Trophoblast cell (in vitro differentiated cells and primary cell): ENCODE measurements around the gene USP49.

Experiments used
- DNase-seq, 2 donors: peaks; one replicate each; pipeline ENCODE4 v3.0.0-alpha.2; 2016
- H2AFZ ChIP-seq: 2 replicates; pipeline ENCODE4 v1.6.1; 2013; ENCODE audit warnings: low read length, moderate library complexity, mild to moderate bottlenecking; ENCODE audit not compliant: insufficient read depth, poor library complexity
- H2AK5ac ChIP-seq: 2 replicates; pipeline ENCODE4 v1.6.1; 2013; ENCODE audit warnings: mild to moderate bottlenecking, low read length
- H2BK120ac ChIP-seq: 2 replicates; pipeline ENCODE4 v1.6.1; 2013; ENCODE audit warnings: low read length, mild to moderate bottlenecking, moderate library complexity; ENCODE audit not compliant: insufficient read depth, poor library complexity
- H2BK12ac ChIP-seq: 2 replicates; pipeline ENCODE4 v1.6.1; 2013; ENCODE audit warnings: mild to moderate bottlenecking, low read length, moderate library complexity
- H2BK5ac ChIP-seq: 2 replicates; pipeline ENCODE4 v1.6.1; 2013; ENCODE audit warnings: low read length, low read depth, moderate library complexity, mild to moderate bottlenecking; ENCODE audit not compliant: poor library complexity
- H3K14ac ChIP-seq: 2 replicates; pipeline ENCODE4 v1.6.1; 2013; ENCODE audit warnings: mild to moderate bottlenecking, low read length
- H3K18ac ChIP-seq: 2 replicates; pipeline ENCODE4 v1.6.1; 2013; ENCODE audit warnings: mild to moderate bottlenecking, low read length
- H3K23ac ChIP-seq: 2 replicates; pipeline ENCODE4 v1.6.1; 2013; ENCODE audit warnings: low read length
- H3K27ac ChIP-seq: 2 replicates; pipeline ENCODE4 v1.5.1; 2013; ENCODE audit warnings: low read depth, mild to moderate bottlenecking, inconsistent platforms, low read length, moderate library complexity
- H3K27me3 ChIP-seq: 2 replicates; pipeline ENCODE4 v1.6.1; 2013; ENCODE audit warnings: inconsistent platforms, mild to moderate bottlenecking, low read length, moderate library complexity; ENCODE audit not compliant: insufficient read depth
- H3K36me3 ChIP-seq, 2 experiments: 1 replicate in 1 of 2; 2 replicates in 1 of 2; pipeline ENCODE4 v1.6.1; 2013; ENCODE audit warnings: low read length in 2 of 2, mild to moderate bottlenecking in 2 of 2, moderate library complexity in 1 of 2; ENCODE audit not compliant: insufficient read depth in 2 of 2, control insufficient read depth in 1 of 2
- H3K4ac ChIP-seq: 2 replicates; pipeline ENCODE4 v1.6.1; 2013; ENCODE audit warnings: low read depth, mild to moderate bottlenecking, low read length, moderate library complexity
- H3K4me1 ChIP-seq, 2 experiments: 1 replicate in 1 of 2; 2 replicates in 1 of 2; pipeline ENCODE4 v1.6.1; 2013; ENCODE audit warnings: low read length in 2 of 2, mild to moderate bottlenecking in 2 of 2, moderate library complexity in 1 of 2; ENCODE audit not compliant: insufficient read depth in 2 of 2, control insufficient read depth in 1 of 2
- H3K4me2 ChIP-seq: 2 replicates; pipeline ENCODE4 v1.6.1; 2013; ENCODE audit warnings: inconsistent platforms, mild to moderate bottlenecking, low read length, moderate library complexity
- H3K4me3 ChIP-seq: 2 replicates; pipeline ENCODE4 v1.5.1; 2013; ENCODE audit warnings: mild to moderate bottlenecking, low read depth, low read length, inconsistent platforms
- H3K79me1 ChIP-seq: one replicate; pipeline ENCODE4 v1.6.1; 2013; ENCODE audit warnings: low read length
- H3K79me2 ChIP-seq: 2 replicates; pipeline ENCODE4 v1.6.1; 2013; ENCODE audit warnings: low read length, mild to moderate bottlenecking; ENCODE audit not compliant: control insufficient read depth, insufficient read depth, poor library complexity
- H3K9ac ChIP-seq: 2 replicates; pipeline ENCODE4 v1.6.1; 2013; ENCODE audit warnings: mild to moderate bottlenecking, low read length
- H3K9me3 ChIP-seq: 2 replicates; pipeline ENCODE4 v1.6.1; 2013; ENCODE audit warnings: low read depth, mild to moderate bottlenecking, control low read depth, inconsistent platforms, low read length; ENCODE audit not compliant: insufficient read depth
- H4K12ac ChIP-seq: 2 replicates; pipeline ENCODE4 v1.6.1; 2013; ENCODE audit warnings: low read depth, mild to moderate bottlenecking, low read length, moderate library complexity
- H4K8ac ChIP-seq: 2 replicates; pipeline ENCODE4 v1.6.1; 2013; ENCODE audit warnings: low read depth, mild to moderate bottlenecking, low read length, moderate library complexity
- H4K91ac ChIP-seq: one replicate; pipeline ENCODE4 v1.6.1; 2013; ENCODE audit warnings: low read depth, mild to moderate bottlenecking, low read length, moderate library complexity
- WGBS: extraction: QIAGEN DNeasy Blood & Tissue Kit; methylation state at CpG from one replicate; pipeline ENCODE4 v1.1.7; 2013; ENCODE audit warnings: missing lambda C conversion rate; ENCODE audit not compliant: insufficient read length, insufficient coverage; ENCODE audit errors: extremely low coverage; 5-methylcytosine and 5-hydroxymethylcytosine counted together

Gene USP49

DNA sequence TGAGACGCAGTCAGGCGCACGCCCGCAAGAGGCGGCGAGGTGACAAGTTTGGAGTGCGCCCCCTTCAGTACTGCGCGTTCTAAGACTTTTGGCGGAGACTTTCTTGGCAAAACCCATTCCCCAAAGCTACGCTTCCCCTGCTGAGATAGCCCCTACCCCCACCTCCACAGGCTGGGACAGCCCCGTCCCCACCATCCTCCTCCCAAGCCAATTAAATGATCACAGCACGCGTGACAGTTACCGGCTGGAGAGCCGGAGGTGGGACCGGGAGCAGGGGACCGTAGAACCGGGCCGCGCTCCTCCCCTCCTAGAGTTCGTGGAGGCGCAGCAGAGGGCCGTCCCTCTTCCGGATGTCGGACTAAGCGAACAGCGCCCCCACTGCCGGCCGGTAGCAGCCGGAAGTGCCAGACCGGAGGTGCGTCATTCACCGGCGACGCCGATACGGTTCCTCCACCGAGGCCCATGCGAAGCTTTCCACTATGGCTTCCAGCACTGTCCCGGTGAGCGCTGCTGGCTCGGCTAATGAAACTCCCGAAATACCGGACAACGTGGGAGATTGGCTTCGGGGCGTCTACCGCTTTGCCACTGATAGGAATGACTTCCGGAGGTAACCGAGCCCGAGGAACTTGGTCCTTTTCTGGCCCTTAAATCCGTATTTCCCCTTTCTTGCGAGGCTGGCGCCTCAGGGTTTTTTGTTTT, 107.8 kb downstream of the USP49 start, which contains the start of gene TOMM6:
Gene TOMM6, plus strand, starts transcription at position 476 of the 699 bp plus-strand sequence. Its CDS starts 4 bp downstream, at position 480.
- Histone ChIP-seq H3K27me3 (no peaks in the 10 kb centered on the region), H4K12ac (peak within 1 kb of the TSS; percentile 95), H3K4me2 (peak within 1 kb of the TSS; percentile 100), H3K27ac (peak within 1 kb of the TSS; percentile 78), H2AFZ (peak within 1 kb of the TSS; percentile 57), H2AK5ac (peak within 1 kb of the TSS; percentile 94), H3K36me3 (peaks cover 9 to 17% of the 10 kb centered on the region in 2 experiments), H3K18ac (peak within 1 kb of the TSS; percentile 91), H3K4ac (peak within 1 kb of the TSS; percentile 96), H2BK120ac (peak within 1 kb of the TSS; percentile 75), H2BK12ac (no peak within 1 kb of the TSS), H3K9me3 (no peaks in the 10 kb centered on the region), H3K79me1 (peaks cover 12% of the 10 kb centered on the region), H4K91ac (peak within 1 kb of the TSS; percentile 92), H3K4me3 (peak within 1 kb of the TSS; percentile 98), H2BK5ac (peak within 1 kb of the TSS; percentile 80), H3K14ac (peak within 1 kb of the TSS; percentile 94), H3K23ac (no peak within 1 kb of the TSS), H4K8ac (peak within 1 kb of the TSS; percentile 97), H3K4me1 (peaks cover 14 to 19% of the 10 kb centered on the region in 2 experiments), H3K79me2 (peaks cover 9% of the 10 kb centered on the region), H3K9ac (peak within 1 kb of the TSS; percentile 99)
- no CpG with 5 or more reads among the region's 55 CpGs for WGBS
- peak; percentile 96 to 98 for DNase-seq

DNA sequence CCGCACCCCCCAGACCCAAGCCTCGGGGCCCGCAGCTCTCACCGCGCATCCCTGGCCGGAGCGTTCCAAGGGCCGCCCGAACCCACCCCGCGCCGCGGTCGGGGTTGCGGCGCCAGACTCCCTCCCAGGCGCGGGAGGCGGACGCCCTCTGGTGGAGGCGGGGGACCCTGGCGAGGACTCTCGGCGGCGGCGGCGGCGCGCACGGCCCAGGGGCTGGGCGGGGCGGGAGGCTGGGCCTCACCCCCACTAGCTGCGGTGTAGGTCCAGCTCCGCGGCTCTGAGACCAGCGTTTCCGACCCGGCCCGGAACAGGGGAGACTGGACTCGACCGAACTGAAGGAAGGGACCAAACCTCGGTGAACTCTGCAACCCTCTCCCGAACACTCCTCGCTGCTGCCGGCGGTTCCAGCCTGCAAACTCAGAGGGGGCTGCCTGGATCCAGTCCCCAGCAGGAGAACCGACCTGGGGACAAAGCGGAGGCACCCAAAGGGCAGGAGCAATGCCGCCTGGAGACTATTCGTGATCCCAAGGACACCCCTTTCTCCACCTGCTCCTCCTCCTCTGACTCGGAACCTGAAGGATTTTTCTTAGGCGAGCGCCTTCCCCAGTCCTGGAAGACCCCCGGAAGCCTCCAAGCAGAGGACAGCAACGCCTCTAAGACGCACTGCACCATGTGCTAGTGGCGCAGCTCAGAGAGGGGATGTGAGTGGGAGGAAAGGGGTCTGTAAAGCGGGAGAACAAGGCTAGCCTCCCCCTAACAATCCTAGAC, 108.5 kb downstream of the USP49 start:
- Histone ChIP-seq H4K91ac (peak overlapping the region; percentile 80), H3K4me2 (peak overlapping the region; percentile 100), H3K36me3 (peaks cover 7 to 11% of the 10 kb centered on the region in 2 experiments), H2BK5ac (peak overlapping the region; percentile 80), H2BK12ac (no peak overlapping the region), H3K79me1 (peaks cover 12% of the 10 kb centered on the region), H3K79me2 (peaks cover 9% of the 10 kb centered on the region), H3K9me3 (no peaks in the 10 kb centered on the region), H3K18ac (peak overlapping the region; percentile 12), H3K14ac (peak overlapping the region; percentile 78), H3K23ac (no peak overlapping the region), H3K27ac (peak overlapping the region; percentile 78), H2BK120ac (peak overlapping the region; percentile 65), H2AFZ (peak overlapping the region; percentile 57), H3K9ac (peak overlapping the region; percentile 86), H3K27me3 (no peaks in the 10 kb centered on the region), H4K8ac (peak overlapping the region; percentile 56), H3K4ac (peak overlapping the region; percentile 59), H2AK5ac (peak overlapping the region; percentile 78), H3K4me3 (peak overlapping the region; percentile 93), H3K4me1 (peaks cover 14 to 19% of the 10 kb centered on the region in 2 experiments), H4K12ac (peak overlapping the region; percentile 76)
- no CpG with 5 or more reads among the region's 58 CpGs for WGBS
- DNase-seq = peak; percentile 78 to 94

DNA sequence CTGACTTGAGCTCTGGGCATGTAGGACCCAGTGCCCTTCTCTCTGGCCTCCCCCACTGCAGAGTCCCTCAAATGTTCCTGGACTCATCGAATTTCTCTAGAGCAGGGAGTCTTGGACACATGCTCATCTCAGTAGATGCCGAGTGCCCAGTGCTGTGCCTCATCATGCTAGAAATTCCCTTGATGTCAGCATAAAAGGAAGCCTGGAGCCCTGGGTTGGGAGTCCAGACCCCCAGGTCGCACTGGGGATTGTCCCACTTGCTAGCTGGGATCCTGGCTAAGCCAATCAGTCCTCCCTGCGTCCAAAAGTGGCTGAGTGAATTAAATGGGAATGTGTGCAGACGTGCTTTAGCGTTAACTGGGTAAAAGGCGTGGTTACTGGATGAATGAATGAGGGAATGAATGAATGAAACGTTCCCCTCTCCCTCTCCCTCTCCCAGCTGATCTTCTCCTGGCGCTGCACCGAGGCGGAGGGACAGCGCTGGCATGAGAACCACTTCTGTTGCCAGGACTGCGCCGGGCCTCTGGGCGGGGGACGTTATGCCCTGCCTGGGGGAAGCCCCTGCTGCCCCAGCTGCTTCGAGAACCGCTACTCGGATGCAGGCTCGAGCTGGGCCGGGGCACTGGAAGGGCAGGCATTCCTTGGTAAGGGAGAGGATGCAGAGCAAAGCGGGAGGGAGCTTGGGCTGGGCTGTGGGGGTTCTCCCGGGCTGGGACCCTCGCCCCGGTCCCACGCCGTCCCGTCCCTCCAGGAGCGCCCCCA, 109.3 kb downstream of the USP49 start:
- Histone ChIP-seq H3K79me1 (peaks cover 12% of the 10 kb centered on the region), H2BK120ac (no peak overlapping the region), H3K27ac (no peak overlapping the region)

DNA sequence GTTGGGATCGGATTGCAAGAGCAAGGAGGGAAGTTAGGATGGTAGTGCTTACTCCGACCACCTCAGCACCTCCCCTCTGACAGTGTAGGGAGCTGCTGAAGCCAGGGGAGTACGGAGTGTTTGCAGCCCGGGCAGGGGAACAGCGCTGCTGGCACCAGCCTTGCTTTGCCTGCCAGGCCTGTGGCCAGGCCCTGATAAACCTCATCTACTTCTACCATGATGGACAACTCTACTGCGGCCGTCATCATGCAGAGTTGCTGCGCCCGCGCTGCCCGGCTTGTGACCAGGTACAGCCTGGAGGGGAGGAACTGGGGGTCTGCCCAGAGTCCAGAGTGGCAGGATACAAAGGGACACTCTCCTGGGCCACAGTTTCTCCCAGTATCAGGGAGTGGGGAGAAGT, 109.9 kb downstream of the USP49 start:
- no peak overlapping the region for H3K4me3 ChIP-seq
- H4K12ac ChIP-seq = no peak overlapping the region
- H3K14ac ChIP-seq = no peak overlapping the region
- no peak overlapping the region for H3K9ac ChIP-seq
- H3K4me2 ChIP-seq = peak overlapping the region; percentile 22
- no peak overlapping the region for H4K91ac ChIP-seq
- peaks cover 17 to 26% of the 10 kb centered on the region in 2 experiments for H3K4me1 ChIP-seq
- H3K27ac ChIP-seq = no peak overlapping the region
- H3K18ac ChIP-seq = no peak overlapping the region
- H3K9me3 ChIP-seq = no peaks in the 10 kb centered on the region
- H3K4ac ChIP-seq = no peak overlapping the region
- peaks cover 7 to 11% of the 10 kb centered on the region in 2 experiments for H3K36me3 ChIP-seq
- no peak overlapping the region for H2BK5ac ChIP-seq
- H3K79me2 ChIP-seq = peaks cover 9% of the 10 kb centered on the region
- no peak overlapping the region for H2BK12ac ChIP-seq
- H3K79me1 ChIP-seq = peaks cover 12% of the 10 kb centered on the region
- no peaks in the 10 kb centered on the region for H3K27me3 ChIP-seq
- no peak for DNase-seq
- H2AK5ac ChIP-seq = no peak overlapping the region
- no peak overlapping the region for H2AFZ ChIP-seq
- WGBS = no CpG with 5 or more reads among the region's 11 CpGs
- H2BK120ac ChIP-seq = no peak overlapping the region
- H3K23ac ChIP-seq = no peak overlapping the region
- no peak overlapping the region for H4K8ac ChIP-seq

More for the DNA sequence above, 109.3 kb downstream of the USP49 start:
- H2BK12ac ChIP-seq = no peak overlapping the region
- peak overlapping the region; percentile 19 for H3K14ac ChIP-seq
- DNase-seq = no peak
- peaks cover 7 to 11% of the 10 kb centered on the region in 2 experiments for H3K36me3 ChIP-seq
- H4K8ac ChIP-seq = peak overlapping the region; percentile 38
- H3K4me2 ChIP-seq = peak overlapping the region; percentile 100
- H3K4ac ChIP-seq = no peak overlapping the region
- no peak overlapping the region for H4K12ac ChIP-seq
- H3K4me3 ChIP-seq = peak overlapping the region; percentile 61
- peak overlapping the region; percentile 32 for H3K18ac ChIP-seq
- peak overlapping the region; percentile 21 for H2AK5ac ChIP-seq
- H3K9me3 ChIP-seq = no peaks in the 10 kb centered on the region
- no peak overlapping the region for H3K23ac ChIP-seq
- H4K91ac ChIP-seq = no peak overlapping the region
- no peak overlapping the region for H3K9ac ChIP-seq
- no CpG with 5 or more reads among the region's 29 CpGs for WGBS
- H3K79me2 ChIP-seq = peaks cover 9% of the 10 kb centered on the region
- no peaks in the 10 kb centered on the region for H3K27me3 ChIP-seq
- peak overlapping the region; percentile 33 for H2AFZ ChIP-seq
- no peak overlapping the region for H2BK5ac ChIP-seq
- H3K4me1 ChIP-seq = peaks cover 15 to 22% of the 10 kb centered on the region in 2 experiments
